ENCODE measurements around the gene TCEA3.

DNA sequence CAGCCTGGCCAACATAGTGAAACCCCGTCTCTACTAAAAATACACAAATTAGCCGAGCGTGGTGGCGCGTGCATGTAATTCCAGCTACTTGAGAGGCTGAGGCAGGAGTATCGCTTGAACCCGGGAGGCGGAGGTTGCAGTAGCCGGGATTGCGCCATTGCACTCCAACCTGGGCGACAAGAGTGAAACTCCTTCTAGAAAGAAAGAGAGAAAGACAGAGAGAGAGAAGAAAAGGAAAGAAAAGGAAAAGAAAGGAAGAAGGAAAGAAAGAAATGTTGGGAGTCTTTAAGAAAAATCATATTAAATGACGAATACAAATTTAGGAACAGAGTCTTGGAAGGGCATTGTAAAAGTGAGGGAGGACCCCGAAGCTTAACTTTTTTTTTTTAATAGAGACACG, 78.6 kb downstream of the TCEA3 start:
- TF ChIP-seq, protein P1, sequence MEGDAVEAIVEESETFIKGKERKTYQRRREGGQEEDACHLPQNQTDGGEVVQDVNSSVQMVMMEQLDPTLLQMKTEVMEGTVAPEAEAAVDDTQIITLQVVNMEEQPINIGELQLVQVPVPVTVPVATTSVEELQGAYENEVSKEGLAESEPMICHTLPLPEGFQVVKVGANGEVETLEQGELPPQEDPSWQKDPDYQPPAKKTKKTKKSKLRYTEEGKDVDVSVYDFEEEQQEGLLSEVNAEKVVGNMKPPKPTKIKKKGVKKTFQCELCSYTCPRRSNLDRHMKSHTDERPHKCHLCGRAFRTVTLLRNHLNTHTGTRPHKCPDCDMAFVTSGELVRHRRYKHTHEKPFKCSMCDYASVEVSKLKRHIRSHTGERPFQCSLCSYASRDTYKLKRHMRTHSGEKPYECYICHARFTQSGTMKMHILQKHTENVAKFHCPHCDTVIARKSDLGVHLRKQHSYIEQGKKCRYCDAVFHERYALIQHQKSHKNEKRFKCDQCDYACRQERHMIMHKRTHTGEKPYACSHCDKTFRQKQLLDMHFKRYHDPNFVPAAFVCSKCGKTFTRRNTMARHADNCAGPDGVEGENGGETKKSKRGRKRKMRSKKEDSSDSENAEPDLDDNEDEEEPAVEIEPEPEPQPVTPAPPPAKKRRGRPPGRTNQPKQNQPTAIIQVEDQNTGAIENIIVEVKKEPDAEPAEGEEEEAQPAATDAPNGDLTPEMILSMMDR (IDR thresholded peaks at IDR 0.05; ENCODE audit: low read length), result no peak
- no peak for TF ChIP-seq EZH2phosphoT487 (IDR thresholded peaks at IDR 0.05; ENCODE audit: low read length)
- no peak for TF ChIP-seq EZH2 (optimal IDR thresholded peaks at IDR 0.05; ENCODE audit: low read depth, low read length)
